MCF 10A (cell line): ENCODE measurements around the gene BMP2K. TPM values are rescaled to one million over a fixed set of nuclear protein-coding genes. Genes with fewer than 3 reads are reported as not detected.

Source experiments
- BruUV-seq: library from RNA; stranded (reverse); fragments of 400-500 nt; replicated peaks from 2 replicates; lab custom pipeline; 2021; lab: Mats Ljungman, UMichigan
- CTCF ChIA-PET: fragments of 300-600 bp; sonication (Branson Sonifier 250); formaldehyde crosslinking; extraction: SDS; loops from one replicate; lab custom pipeline; 2021; ENCODE audit warnings: antibody characterized with exemption, inconsistent platforms; lab: Yijun Ruan, JAX
- POLR2A ChIA-PET: fragments of 300-600, 350-650 bp; sonication (Branson Sonifier 250); formaldehyde crosslinking; extraction: SDS; loops from one replicate; lab custom pipeline; 2020; ENCODE audit warnings: antibody characterized with exemption, inconsistent platforms; lab: Yijun Ruan, JAX
- DNase-seq: peaks from one replicate; pipeline ENCODE4 v3.0.0-alpha.2; 2018; ENCODE audit not compliant: unreplicated experiment
- H3K27ac Mint-ChIP-seq: one replicate; pipeline ENCODE4 v1.8.0; 2022; ENCODE audit warnings: mild to moderate bottlenecking, low read depth, mixed read lengths; ENCODE audit not compliant: unreplicated experiment
- H3K27me3 Mint-ChIP-seq: one replicate; pipeline ENCODE4 v1.8.0; 2022; ENCODE audit warnings: mixed read lengths; ENCODE audit not compliant: insufficient read depth, unreplicated experiment
- H3K36me3 Mint-ChIP-seq: one replicate; pipeline ENCODE4 v1.8.0; 2022; ENCODE audit warnings: mild to moderate bottlenecking, moderate library complexity, mixed read lengths; ENCODE audit not compliant: insufficient read depth, unreplicated experiment
- H3K4me1 Mint-ChIP-seq: one replicate; pipeline ENCODE4 v1.8.0; 2022; ENCODE audit warnings: mixed read lengths; ENCODE audit not compliant: insufficient read depth, unreplicated experiment
- H3K4me3 Mint-ChIP-seq: one replicate; pipeline ENCODE4 v1.8.0; 2022; ENCODE audit warnings: mild to moderate bottlenecking, moderate library complexity, mixed read lengths; ENCODE audit not compliant: unreplicated experiment
- H3K9me3 Mint-ChIP-seq: one replicate; pipeline ENCODE4 v1.8.0; 2022; ENCODE audit warnings: mixed read lengths; ENCODE audit not compliant: unreplicated experiment
- CTCF ChIP-seq: fragments of 200-600 bp; IDR thresholded peaks from one replicate; pipeline ENCODE4 v1.8.0; 2022; ENCODE audit warnings: antibody characterized with exemption, mild to moderate bottlenecking; ENCODE audit not compliant: unreplicated experiment
- intact Hi-C: fragments of 100-400 bp; cut with micrococcal nuclease; formaldehyde crosslinking; loops from 2 replicates; pipeline ENCODE4 v1.14.1; 2022
- total RNA-seq: library from RNA; stranded (reverse); gene quantifications from 2 replicates; pipeline ENCODE4 v1.2.3, GENCODE V29; 2022

The BMP2K gene
- total RNA-seq, 1 experiment from 2014 or later, result 47.3 TPM

- intact Hi-C loops, result no loop called here
- H3K36me3 Mint-ChIP-seq, result no peaks in the 10 kb centered on the region
- no peak for TF ChIP-seq CTCF
- H3K4me1 Mint-ChIP-seq, result no peaks in the 10 kb centered on the region
- no TSS peak for BruUV-seq
- H3K27me3 Mint-ChIP-seq, result no peaks in the 10 kb centered on the region
- H3K27ac Mint-ChIP-seq, result no peak overlapping the region
- no peak overlapping the region for H3K4me3 Mint-ChIP-seq
- ChIA-PET CTCF (interaction anchor here (0.6 to 0.8 kb wide), 3 partner anchors 9 to 98 kb away, joined by 3 to 4 read pairs (median 3); no protein-coding TSS in a partner anchor), POLR2A (no interaction called here)
- no peak for DNase-seq
- H3K9me3 Mint-ChIP-seq, result no peaks in the 10 kb centered on the region
Observed at GRCh38 chr4:78742300-78742699, 33.9 kb upstream of the BMP2K start.

GRCh38 chr4:78747475-78747922 is 28.7 kb upstream of the BMP2K start:
- H3K9me3 Mint-ChIP-seq, result no peaks in the 10 kb centered on the region
- no peak for TF ChIP-seq CTCF
- DNase-seq, result no peak
- ChIA-PET POLR2A (interaction anchor here (0.6 to 0.9 kb wide), 2 partner anchors 23 to 42 kb away, joined by 3 to 4 read pairs; no protein-coding TSS in a partner anchor), CTCF (interaction anchor here (0.6 kb wide), 1 partner anchor 53 kb away, joined by 3 read pairs; no protein-coding TSS in a partner anchor)
- H3K4me3 Mint-ChIP-seq, result no peak overlapping the region
- no peaks in the 10 kb centered on the region for H3K4me1 Mint-ChIP-seq
- H3K36me3 Mint-ChIP-seq, result no peaks in the 10 kb centered on the region
- no peak overlapping the region for H3K27ac Mint-ChIP-seq
- H3K27me3 Mint-ChIP-seq, result no peaks in the 10 kb centered on the region
- intact Hi-C loops, result no loop called here
- no TSS peak for BruUV-seq

DNA sequence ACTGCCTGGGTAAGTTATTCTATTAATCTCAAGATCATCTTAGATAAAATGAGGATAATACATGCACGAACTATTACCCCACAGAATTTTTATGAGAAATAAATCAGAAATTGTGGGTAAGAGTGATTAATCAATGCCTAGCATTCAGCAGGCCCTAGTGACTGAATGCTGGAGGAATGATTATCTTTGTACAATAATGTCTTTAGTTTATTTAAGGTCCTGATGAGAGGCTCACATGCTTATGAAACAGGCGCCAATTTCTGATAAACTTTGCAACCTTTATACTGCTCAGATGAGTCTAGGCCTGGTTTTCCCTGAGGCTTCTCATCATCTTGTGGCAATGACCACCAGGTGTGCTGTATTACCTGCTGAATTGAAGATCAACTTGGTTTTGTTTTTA is 27.8 kb upstream of the BMP2K start:
- DNase-seq, result no peak
- no peak for TF ChIP-seq CTCF
- Mint-ChIP-seq H3K27me3 (no peaks in the 10 kb centered on the region), H3K9me3 (no peaks in the 10 kb centered on the region), H3K4me1 (no peaks in the 10 kb centered on the region), H3K27ac (no peak overlapping the region), H3K36me3 (no peaks in the 10 kb centered on the region), H3K4me3 (no peak overlapping the region)
- intact Hi-C loops, result no loop called here
- ChIA-PET CTCF (no interaction called here), POLR2A (no interaction called here)
- BruUV-seq, result no TSS peak

GRCh38 chr4:78749258-78749971 is 26.7 kb upstream of the BMP2K start:
- CTCF ChIA-PET, result no interaction called here
- H3K36me3 Mint-ChIP-seq, result no peaks in the 10 kb centered on the region
- DNase-seq, result no peak

More at GRCh38 chr4:78749258-78749971, 26.7 kb upstream of the BMP2K start:
- Mint-ChIP-seq H3K4me3 (no peak overlapping the region), H3K27ac (no peak overlapping the region), H3K4me1 (no peaks in the 10 kb centered on the region), H3K27me3 (no peaks in the 10 kb centered on the region), H3K9me3 (no peaks in the 10 kb centered on the region)
- BruUV-seq, result no TSS peak
- TF ChIP-seq CTCF, result no peak
- intact Hi-C loops, result no loop called here
- POLR2A ChIA-PET, result no interaction called here
